GOT3 (cell line): ENCODE results near the gene RNASE13.
"Not testable (repeated sequence)": the region's sequence is repeated elsewhere in the genome, so short reads cannot be mapped to it uniquely, and the experiment has no call there.

ENCODE experiments used
- DNase-seq: peaks from one replicate; lab custom pipeline; 2025; ENCODE audit warnings: mixed read lengths; lab: John Stamatoyannopoulos, UW

The RNASE13 gene

DNA sequence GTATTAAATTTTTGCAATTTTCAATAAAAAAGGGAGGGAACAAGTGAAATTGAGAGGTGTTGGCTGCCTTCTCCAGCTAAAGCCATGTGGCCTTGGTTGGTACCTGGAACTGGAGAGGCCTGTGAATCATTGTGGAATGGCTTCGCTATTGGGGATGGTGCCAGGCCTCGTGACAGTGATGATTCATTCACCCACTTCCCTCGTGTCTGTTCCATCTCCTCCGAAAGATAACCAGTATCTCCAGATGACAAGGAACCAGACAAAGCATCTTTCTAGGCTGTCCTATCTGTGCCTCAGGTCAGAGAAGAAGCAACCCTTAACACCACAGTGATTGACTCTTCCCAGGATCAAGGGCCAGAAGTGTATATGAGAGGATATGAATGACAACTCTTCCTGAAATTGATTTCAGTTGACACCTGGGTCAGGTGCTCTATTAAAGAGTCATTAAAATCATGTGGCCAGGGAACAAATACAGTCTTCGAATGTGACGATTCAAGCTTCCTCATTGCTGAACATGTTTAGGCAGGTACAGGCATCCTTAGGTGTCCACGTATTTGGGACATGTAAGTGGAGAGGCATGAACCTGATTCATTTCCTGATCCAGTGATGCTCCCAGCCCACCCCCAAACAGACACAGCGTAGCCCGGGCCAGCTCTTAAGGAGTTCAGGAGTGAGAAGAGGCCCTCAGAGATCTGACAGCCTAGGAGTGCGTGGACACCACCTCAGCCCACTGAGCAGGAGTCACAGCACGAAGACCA is 7.2 kb upstream of the RNASE13 start, which contains the start of gene RNASE7:
Gene RNASE7 (plus strand): TSS at position 687 of the 758 bp plus-strand sequence. CDS start 631 bp downstream, outside the sequence.
- no peak for DNase-seq

DNA sequence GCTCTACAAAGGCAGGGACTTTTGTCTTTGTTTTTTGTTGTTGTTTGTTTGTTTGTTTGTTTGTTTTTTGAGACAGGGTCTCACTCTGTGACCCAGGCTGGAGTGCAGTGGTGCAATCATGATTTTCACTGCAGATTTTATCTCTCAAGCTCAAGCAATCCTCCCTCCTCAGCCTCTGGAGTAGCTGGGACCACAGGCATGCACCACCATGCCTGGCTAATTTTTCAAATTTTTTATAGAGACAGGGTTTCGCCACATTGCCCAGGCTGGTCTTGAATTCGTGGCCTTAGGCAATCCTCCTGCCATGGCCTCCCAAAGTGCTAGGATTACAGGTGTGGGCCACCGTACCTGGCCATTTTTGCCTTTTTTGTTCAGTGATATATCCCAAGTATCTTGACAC is 6.3 kb upstream of the RNASE13 start:
- DNase-seq: not testable (repeated sequence)

DNA sequence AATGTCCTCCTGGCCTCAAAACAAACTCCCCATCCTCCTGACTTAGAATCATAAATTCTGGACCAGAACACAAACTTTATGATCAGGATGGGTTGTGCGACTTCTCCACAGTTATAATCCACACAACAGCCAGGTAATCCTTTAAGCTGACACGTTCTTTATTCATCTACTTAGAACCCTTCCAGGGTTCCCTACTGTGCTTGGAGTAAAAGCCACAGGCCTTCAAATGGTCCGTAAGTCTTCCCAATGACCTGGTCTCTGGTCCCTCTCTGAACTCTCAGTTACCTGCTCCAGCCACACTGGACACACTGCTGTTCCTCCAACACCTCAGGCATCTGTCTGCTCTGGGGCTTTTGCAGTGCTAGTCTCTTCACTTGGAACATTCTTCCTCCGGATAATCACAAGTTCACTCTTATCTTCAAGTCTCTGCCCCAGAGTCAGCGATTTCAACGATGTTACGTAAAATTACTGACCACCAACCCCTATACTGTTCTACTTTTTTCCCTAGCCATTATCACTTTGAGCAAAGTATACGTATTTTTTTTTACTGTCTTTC is 5.8 kb upstream of the RNASE13 start:
- no peak for DNase-seq

DNA sequence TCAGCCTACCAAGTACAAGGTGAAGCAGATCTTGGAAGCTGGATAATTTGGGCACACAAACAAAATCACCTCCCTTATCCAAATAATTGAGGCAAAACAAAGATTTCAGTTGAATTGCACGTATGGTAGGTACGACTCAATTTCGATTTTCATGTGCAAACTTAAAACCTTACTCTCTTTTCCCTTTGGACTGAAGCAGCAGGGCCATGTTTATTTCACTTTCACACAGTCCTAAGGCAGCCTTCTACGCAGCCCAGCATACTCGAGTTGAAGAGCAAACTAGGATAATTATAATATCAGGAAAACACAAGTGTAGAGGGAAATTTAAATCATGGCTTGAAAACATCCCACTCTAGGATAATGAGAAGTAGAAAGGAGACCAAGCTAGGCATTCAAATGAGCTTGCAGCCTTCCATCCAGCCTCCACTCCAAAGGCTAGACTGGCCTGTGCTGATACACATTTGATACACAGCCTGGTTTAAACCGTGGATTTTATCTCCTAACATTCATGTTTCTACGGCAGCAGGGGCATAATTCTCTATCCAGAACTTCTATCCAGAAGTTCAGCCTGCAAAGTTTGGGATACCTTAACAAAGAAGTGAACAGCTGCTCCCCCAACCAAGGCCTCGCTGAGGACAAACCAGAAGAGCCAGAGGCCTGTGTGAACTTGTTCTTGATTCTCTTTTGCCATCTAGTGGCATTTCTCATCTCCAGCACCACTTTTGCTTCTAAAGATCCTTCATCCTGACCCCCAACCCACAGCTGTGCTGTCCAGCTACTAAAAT is 5.2 kb upstream of the RNASE13 start:
- no peak for DNase-seq

DNA sequence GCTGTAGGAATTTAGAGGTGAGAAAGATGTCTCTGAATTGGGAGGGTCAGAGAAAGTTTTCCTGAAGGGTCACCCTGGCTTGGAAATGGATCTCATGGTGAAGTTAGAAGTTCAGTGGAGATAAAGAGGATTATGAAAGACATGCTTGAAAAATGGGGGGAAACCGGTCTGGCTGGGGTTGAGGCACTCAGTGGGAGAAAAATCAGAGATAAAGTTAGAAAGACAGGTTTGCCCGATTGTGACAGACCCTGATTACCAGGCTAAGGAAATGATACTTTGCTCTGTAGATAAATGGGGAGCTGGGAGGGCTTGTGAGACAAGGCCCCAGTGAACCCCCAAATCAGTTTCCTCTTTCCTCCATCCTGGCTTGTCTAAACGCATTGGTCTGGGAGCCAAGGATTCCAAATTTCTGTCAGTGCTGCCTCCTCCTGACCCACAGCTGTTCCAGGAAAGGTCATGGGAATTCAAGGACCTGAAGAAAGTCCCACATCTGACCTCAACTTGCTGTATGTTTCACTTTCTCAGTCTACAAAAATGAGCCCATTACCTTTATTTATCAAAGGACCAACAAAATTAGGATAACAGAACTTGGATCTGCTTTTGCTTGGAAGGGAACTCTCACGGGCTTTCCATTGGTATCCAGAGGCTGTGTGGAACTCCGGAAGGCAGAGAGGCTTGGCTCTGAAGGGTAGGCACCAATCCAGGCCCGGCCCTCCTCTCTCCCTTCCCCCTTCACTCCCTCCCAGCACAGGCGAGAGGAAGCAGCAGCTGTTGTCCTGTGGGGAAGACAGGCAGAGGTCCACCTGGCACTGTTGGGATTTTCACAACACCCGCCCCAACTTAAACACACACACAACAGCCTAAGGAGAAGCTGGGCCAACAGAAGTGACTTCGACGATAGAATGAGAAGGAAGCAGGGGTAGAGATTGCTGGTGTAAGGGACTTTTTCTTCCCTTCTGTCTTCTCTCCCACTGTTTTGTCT is 4.1 kb upstream of the RNASE13 start:
- DNase-seq: no peak

DNA sequence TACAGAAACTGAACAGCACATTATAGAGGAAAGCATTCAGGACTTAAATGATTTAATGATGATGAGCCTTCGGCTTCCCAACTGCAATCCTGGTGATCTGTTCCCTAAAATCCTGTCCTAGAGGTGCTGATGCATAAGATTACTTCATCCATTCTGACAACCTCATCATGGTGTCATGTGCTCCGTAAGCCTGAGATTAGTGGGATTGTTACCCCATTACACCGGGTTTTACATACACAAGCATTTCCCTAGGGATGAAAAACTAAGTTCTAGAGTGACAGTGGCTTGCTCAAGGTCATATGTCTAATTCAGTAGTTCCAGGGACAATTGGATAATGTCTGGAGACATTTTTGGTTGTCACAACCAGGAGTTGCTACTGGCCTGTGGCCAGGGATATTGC is 2.5 kb upstream of the RNASE13 start:
- no peak for DNase-seq

DNA sequence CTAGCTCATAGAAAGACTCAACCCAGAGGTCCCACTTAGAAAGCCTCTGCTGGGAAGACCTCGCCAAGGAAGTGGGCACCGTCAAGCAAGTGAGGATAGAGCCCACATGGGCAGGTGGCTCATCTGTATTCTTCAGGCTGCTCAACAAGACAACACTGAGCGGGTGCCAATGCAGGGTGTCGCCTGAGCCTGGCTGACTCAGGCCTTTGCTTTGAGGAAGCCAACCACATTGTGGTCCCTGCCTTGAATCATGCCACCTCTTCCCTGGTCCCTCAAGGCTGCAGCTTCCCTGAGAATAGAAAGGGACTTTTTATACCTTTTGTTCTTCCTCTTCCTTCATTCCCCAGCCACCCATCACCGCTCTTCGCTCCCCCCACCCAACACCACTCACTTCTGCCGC is 2.1 kb upstream of the RNASE13 start:
- no peak for DNase-seq

DNA sequence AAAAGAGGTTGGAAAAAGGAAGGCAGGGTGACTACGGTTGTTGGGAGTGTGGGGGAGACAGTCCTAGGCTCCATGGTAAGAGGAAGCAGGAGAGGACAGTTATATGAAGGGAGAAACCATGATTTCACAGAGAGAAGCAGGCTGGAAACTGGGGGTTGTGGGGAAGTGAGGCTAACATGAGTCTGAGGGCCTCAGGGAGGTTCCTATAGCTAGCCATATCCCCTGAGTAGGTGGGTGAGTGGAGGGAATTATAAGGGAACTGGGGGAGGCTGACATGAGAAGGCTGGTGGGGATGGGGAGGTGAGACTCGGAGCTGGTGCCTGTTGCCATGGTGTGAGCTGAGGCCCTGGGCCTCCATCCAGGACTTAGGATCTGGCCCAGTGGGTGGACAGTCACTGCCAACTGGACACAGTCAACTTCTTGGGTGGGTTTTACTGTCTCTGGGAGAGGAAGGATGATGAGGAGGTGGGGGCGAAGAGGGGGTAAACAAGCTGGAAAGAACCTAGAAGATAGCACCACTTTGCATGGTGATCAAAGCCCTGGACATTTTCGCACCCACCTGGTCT is 1.4 kb downstream of the RNASE13 start:
- DNase-seq: no peak

DNA sequence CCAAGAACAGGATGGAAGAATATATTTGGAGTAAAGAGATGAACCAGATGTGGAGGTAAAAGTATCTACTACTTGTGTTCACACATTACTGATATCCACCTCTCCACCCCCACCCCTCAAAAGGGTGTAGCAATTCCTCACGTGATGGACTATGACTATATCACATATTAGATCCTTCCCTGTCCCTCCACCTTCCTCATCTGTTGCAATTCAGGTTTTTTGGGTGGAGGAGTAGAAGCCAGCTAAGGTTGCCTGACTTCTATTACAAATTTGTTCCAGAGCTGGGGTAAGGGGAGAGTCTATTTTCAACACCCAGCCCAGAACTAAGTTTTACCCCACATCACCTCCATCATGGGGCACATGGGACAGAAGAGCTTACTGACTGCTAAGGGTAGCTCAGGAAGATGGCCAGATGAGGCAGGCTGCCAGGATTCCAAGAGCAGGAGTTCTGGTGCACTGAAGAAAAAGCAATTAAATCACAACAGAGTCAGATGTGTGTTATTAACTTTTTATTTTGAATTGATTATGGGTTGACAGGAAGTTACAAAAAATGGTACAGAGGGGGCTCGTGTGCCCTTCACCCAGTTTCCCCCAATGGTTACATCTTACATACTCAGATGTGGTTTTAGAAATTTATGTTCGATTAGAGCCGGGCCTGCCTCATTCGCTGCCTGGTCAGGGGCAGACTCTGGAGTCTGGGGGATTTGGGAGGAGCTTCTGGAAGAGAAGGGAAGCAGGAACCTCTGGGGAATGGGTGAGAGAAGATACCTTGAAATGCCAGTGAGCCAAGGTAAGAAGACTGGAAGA is 2.1 kb downstream of the RNASE13 start:
- no peak for DNase-seq

DNA sequence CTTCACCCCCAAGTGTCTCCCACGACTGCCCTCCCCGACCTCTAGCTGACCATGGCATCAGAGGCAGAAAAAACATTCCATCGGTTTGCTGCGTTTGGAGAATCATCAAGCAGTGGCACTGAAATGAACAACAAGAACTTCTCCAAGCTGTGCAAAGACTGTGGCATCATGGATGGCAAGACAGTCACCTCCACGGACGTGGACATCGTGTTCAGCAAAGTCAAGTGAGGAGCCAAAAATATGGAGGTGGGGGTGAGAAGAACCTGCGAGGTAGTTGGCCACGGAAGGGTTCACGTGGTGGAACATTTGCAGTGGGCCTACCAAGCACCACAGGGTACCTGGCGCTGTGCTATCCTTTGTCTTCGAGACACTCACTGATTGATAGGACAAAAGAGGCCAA is 4.1 kb downstream of the RNASE13 start:
- no peak for DNase-seq

DNA sequence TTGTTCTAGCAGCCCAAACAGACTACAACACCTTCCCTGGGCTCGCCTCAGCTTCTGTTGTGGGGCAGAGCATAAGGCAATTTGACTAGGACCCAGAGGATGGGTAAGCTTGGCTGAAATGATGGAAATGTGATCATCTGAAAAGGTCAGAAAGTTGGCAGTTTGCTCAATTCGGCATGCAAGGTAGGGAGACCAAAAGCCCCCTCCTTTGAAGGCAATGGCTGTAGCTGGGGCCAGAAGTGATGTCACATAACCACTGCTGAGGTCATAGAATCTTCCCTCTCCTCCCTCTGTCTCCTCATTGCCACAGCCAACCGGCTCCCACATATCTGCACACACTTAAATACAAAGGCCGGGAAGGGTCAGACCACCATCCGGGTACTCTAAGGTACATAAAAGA is 4.7 kb downstream of the RNASE13 start, which contains the start of gene TPPP2:
Gene TPPP2 (plus strand): TSS at position 301 of the 400 bp plus-strand sequence. CDS start 365 bp downstream, outside the sequence.
- DNase-seq: no peak

DNA sequence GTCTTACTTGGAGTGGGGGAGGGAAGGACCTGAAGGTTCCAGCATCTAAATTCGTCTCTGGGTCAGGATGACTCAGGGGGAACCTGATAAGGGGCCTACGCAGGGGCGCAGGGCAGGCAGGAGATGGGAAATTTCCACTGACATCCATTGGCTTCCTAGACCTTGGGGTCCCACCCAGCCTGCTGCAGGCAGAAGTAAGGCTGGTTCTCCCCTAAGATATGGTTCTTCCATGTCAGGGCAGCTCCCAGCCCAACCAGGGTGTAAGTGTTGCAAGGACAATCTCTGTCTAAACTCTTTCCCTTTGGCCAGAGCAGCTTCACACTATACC is 7.7 kb downstream of the RNASE13 start:
- DNase-seq: no peak

DNA sequence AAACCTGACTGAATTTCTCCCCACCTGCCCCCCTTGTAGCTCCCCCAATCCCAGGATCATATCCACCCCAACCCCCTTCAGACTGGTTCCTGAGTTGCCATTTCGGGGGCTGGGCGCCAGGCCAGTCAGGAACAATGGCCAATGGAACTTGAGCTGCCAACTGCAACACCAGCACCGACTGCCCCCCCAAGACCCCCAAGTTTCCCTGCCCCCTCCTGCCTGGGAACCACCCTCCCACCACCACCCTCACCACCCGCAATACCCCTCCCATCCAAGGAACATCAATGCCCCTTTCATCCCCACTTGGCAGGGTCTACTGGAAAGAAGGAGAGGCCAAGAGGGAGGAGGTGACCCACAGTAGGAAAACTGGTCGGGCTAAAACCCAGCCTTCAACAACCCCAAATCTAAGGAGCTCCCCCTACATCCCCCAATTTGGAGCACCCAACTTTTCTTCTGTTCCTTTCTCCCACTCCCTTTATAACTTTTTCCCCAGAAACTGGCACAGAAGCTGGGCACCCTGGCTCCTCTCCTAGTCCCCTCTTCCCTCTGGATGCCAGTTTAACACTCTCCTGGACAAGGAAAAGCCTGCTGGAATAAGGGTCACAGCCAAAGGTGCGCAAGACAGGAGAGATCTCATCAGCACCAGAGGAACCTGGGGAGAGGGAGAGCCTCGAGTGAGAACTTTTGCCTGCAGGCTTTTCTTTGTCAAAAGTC is 8.2 kb downstream of the RNASE13 start:
- DNase-seq: no peak

DNA sequence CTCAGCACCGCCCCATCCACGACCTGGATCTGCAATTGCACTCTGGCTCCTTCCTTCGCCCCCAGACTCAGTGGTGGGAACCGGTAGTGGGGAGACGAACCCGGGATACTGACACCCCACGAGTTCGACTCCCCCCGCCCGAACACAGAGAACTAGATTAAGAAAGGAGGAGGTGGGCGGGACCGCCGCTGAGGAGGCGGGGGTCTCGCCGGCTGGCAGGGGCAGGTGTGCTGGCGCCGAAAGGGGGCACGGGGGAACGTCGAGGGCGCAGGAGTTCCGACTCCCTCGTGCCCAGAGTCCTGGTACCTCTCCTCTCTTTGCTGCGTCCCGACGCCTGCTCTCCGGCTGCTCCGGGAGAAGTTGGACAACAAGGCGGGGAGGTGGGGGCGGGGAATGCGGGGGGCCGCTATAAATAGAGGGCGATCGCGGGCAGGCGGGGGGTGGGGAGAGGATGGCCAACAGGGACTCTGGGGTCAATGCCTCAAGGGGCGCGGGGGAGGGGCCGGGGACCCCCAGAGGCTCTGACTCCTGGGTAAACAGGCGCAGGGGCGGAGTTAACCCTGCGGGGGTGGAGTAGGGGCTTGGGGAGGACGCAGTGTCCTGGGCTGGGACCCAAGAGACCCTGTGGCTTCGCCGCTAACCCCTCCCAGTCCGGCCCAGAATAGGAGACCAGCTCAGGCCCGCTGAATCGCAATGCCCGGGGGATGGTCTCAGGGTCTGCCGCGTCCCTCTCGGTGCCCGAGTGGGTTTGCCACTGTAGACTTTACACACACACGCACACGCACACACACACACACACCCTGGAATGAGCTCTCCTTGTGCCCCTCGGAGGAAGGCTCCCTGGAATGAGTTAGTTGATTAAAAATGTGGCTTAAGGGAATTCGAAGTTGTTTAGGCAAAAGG is 9.0 kb downstream of the RNASE13 start:
- DNase-seq: no peak

DNA sequence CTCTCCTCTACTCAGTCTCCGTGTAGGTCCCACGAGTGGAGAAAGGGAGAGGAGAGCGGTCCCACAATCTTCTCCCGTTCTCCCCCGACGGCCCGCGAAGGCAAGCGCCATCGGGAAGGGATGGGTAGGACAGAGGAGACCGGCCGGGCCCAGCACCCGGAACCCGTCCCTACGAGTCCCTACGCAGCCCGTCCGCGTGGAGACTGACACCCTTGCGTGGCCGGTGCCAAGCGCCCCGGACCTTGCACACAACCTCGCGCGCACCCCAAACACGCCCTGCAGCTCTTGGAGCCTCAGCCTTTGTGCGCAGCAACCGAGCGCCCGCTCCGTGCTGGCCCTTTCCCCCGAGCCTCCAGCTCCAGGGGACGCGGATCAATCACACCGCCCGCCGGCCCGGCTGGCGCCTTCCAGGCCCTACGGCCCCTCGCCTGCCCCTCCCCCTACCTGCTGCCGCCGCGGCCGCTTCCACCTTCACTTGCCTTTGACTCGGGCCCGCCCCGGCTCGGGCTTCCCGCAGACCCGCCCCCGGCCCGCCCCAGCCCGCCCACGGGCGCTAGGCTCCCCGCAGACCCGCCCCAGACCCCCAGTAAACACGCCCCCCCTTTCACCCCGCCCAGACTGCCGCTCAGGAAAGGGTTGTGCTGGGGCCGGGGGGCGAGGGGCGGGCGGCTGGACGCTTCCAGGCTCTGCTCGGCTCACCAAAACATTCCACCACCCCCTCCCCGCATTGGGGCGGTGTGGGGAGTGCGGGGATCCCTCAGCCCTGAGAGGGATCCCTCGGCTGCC is 9.8 kb downstream of the RNASE13 start, which contains the start of gene NDRG2:
Gene NDRG2 (minus strand): TSS at position 477 of the 786 bp plus-strand sequence. CDS start 1,746 bp downstream, outside the sequence.
- DNase-seq: no peak

DNA sequence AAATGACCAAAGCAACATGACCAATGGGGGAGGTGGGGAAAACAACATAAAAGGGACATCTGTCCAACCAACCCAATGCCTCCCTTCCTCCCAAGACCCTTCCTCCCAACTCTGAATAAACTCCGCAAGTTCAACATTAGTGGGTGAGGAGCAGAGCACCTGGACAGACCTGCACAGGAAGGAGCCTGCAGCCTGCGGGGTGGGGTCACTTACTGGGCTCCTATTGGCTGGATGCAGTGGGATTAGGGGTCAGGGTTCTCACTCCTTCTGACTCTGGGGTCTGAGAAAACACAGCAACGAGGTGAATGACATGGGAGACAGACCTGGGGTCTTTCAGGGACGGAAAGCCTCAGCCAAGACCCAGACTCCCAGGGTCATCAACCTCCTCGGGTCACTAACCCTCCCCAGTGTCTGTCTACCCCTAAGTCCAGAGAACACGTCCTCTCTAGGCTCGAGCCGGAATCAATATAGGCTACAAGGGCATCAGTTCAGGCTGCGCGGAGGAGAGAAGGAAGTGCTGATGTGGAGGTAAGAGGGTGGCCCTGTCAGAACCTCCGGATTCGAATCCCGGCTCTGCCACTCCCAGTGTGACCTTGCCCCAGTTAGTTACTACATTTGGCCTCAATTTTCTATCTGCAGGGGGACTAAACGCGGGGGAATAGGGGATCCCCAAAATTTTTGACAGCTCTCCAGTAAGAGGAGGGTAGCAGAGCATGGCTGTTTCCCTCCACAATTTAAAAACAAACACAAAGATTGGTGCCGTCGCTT is 10.6 kb downstream of the RNASE13 start:
- no peak for DNase-seq

DNA sequence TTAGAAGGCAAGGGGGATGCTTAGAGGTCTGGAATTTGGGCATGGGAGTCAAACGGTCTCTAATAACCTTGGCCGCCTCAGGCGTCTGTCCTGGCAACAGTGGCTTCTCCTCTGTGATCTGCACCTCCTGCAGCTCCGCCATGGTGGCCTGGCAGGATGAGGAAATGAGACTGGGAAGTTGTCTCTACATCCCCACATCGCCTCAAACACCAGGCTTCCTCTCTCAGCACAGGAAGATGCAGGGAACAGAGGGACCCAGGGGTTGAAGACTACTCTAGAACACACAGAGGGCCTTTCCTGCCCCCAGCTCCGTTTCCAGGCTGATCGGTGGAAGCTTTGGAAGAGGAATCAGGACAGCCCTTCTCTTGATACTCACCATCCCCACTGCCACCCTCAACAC is 11.4 kb downstream of the RNASE13 start:
- no peak for DNase-seq
